ENCODE data around the gene DNER. TPM values are rescaled to one million over a fixed set of nuclear protein-coding genes. Genes with fewer than 3 reads are reported as not detected.

Gene DNER
- total RNA-seq, 1 experiment from 2014 or later = 5.5 TPM

GRCh38 chr2:229438430-229439159 is 275.8 kb downstream of the DNER start:
- DNase-seq (ENCODE audit: low read depth) = no peak
- in situ Hi-C loops (cut with HindIII; ENCODE audit: low pct_unique_long_range_greater_than_20kb, low sequenced_read_pairs) = no loop called here

GRCh38 chr2:229437467-229437866 is 276.9 kb downstream of the DNER start:
- no peak for DNase-seq (ENCODE audit: low read depth)
- in situ Hi-C loops (cut with HindIII; ENCODE audit: low pct_unique_long_range_greater_than_20kb, low sequenced_read_pairs) = no loop called here

GRCh38 chr2:229434187-229434586 is 280.2 kb downstream of the DNER start:
- DNase-seq (ENCODE audit: low read depth) = no peak
- in situ Hi-C loops (cut with HindIII; ENCODE audit: low pct_unique_long_range_greater_than_20kb, low sequenced_read_pairs) = no loop called here

GRCh38 chr2:229433351-229433750 is 281.0 kb downstream of the DNER start:
- in situ Hi-C loops (cut with HindIII; ENCODE audit: low pct_unique_long_range_greater_than_20kb, low sequenced_read_pairs) = no loop called here
- no peak for DNase-seq (ENCODE audit: low read depth)

GRCh38 chr2:229431327-229431954 is 282.9 kb downstream of the DNER start:
- in situ Hi-C loops (cut with HindIII; ENCODE audit: low pct_unique_long_range_greater_than_20kb, low sequenced_read_pairs) = no loop called here
- DNase-seq (ENCODE audit: low read depth) = peak; percentile 70

- DNase-seq (ENCODE audit: low read depth) = no peak
- in situ Hi-C loops (cut with HindIII; ENCODE audit: low pct_unique_long_range_greater_than_20kb, low sequenced_read_pairs) = no loop called here
Measured at GRCh38 chr2:229429589-229429988, 284.8 kb downstream of the DNER start.

- no peak for DNase-seq (ENCODE audit: low read depth)
- in situ Hi-C loops (cut with HindIII; ENCODE audit: low pct_unique_long_range_greater_than_20kb, low sequenced_read_pairs) = no loop called here
Measured at GRCh38 chr2:229426464-229426863, 287.9 kb downstream of the DNER start.

- peak; percentile 23 for DNase-seq (ENCODE audit: low read depth)
- in situ Hi-C loops (cut with HindIII; ENCODE audit: low pct_unique_long_range_greater_than_20kb, low sequenced_read_pairs) = no loop called here
Measured at GRCh38 chr2:229425598-229425997, 288.8 kb downstream of the DNER start.

- in situ Hi-C loops (cut with HindIII; ENCODE audit: low pct_unique_long_range_greater_than_20kb, low sequenced_read_pairs) = no loop called here
- DNase-seq (ENCODE audit: low read depth) = no peak
Measured at GRCh38 chr2:229422063-229422462, 292.3 kb downstream of the DNER start.

GRCh38 chr2:229419158-229419557 is 295.2 kb downstream of the DNER start:
- no peak for DNase-seq (ENCODE audit: low read depth)
- in situ Hi-C loops (cut with HindIII; ENCODE audit: low pct_unique_long_range_greater_than_20kb, low sequenced_read_pairs) = no loop called here

GRCh38 chr2:229417916-229418315 is 296.4 kb downstream of the DNER start:
- DNase-seq (ENCODE audit: low read depth) = no peak

GRCh38 chr2:229417176-229417575 is 297.2 kb downstream of the DNER start:
- DNase-seq (ENCODE audit: low read depth) = no peak
- in situ Hi-C loops (cut with HindIII; ENCODE audit: low pct_unique_long_range_greater_than_20kb, low sequenced_read_pairs) = no loop called here

More at GRCh38 chr2:229417916-229418315, 296.4 kb downstream of the DNER start:
- in situ Hi-C loops (cut with HindIII; ENCODE audit: low pct_unique_long_range_greater_than_20kb, low sequenced_read_pairs) = no loop called here

GRCh38 chr2:229416116-229416694 is 298.1 kb downstream of the DNER start:
- in situ Hi-C loops (cut with HindIII; ENCODE audit: low pct_unique_long_range_greater_than_20kb, low sequenced_read_pairs) = no loop called here
- no peak for DNase-seq (ENCODE audit: low read depth)

GRCh38 chr2:229414631-229415030 is 299.7 kb downstream of the DNER start:
- in situ Hi-C loops (cut with HindIII; ENCODE audit: low pct_unique_long_range_greater_than_20kb, low sequenced_read_pairs) = no loop called here
- DNase-seq (ENCODE audit: low read depth) = no peak

GRCh38 chr2:229412686-229413085 is 301.7 kb downstream of the DNER start:
- in situ Hi-C loops (cut with HindIII; ENCODE audit: low pct_unique_long_range_greater_than_20kb, low sequenced_read_pairs) = no loop called here

GRCh38 chr2:229410946-229411345 is 303.4 kb downstream of the DNER start:
- no peak for DNase-seq (ENCODE audit: low read depth)
- in situ Hi-C loops (cut with HindIII; ENCODE audit: low pct_unique_long_range_greater_than_20kb, low sequenced_read_pairs) = no loop called here

More at GRCh38 chr2:229412686-229413085, 301.7 kb downstream of the DNER start:
- DNase-seq (ENCODE audit: low read depth) = no peak

GRCh38 chr2:229410264-229410663 is 304.1 kb downstream of the DNER start:
- no peak for DNase-seq (ENCODE audit: low read depth)
- in situ Hi-C loops (cut with HindIII; ENCODE audit: low pct_unique_long_range_greater_than_20kb, low sequenced_read_pairs) = no loop called here

GRCh38 chr2:229409751-229410181 is 304.6 kb downstream of the DNER start:
- DNase-seq (ENCODE audit: low read depth) = no peak
- in situ Hi-C loops (cut with HindIII; ENCODE audit: low pct_unique_long_range_greater_than_20kb, low sequenced_read_pairs) = no loop called here

GRCh38 chr2:229408962-229409361 is 305.4 kb downstream of the DNER start:
- in situ Hi-C loops (cut with HindIII; ENCODE audit: low pct_unique_long_range_greater_than_20kb, low sequenced_read_pairs) = no loop called here
- no peak for DNase-seq (ENCODE audit: low read depth)

Measured in Caki2 (cell line).